T-helper 17 cell (primary cell): Measurements from ENCODE around the gene TPM2. TPM values are rescaled to one million over a fixed set of nuclear protein-coding genes. Genes with fewer than 3 reads are reported as not detected.

Source experiments
- total RNA-seq, 4 donors: library from RNA in 2 of 4; stranded (reverse) in 2 of 4; gene quantifications; one replicate each; pipeline ENCODE4 v1.2.3 and lab custom pipeline; 2022 to 2026

Gene TPM2
- total RNA-seq, 2 donors from 2014 or later, result 29.2 to 33.9 TPM

Other genes with a start within 250 kb of the TPM2 start
- gene RUSC2, start 199.8 kb downstream of the TPM2 start, total RNA-seq, result under 1 TPM; 0.18 to 0.75 TPM
- 10 to 100 TPM; 31.7 to 31.9 TPM for gene TESK1, start 84.7 kb downstream of the TPM2 start, total RNA-seq
- 1 to 10 TPM; 3.5 to 8.1 TPM for gene CD72, start 71.5 kb downstream of the TPM2 start, total RNA-seq
- 10 to 100 TPM; 33.9 to 48.9 TPM for gene SIT1, start 39.0 kb downstream of the TPM2 start, total RNA-seq
- over 10,000 TPM in 1 of 2 donors, 1,000 to 10,000 TPM in 1; 7,466 to 10,512 TPM for gene RMRP, start 31.9 kb downstream of the TPM2 start, total RNA-seq
- gene CCDC107, start 31.6 kb downstream of the TPM2 start, total RNA-seq, result 10 to 100 TPM; 27.7 to 35.2 TPM
- gene ARHGEF39, start 24.7 kb downstream of the TPM2 start, total RNA-seq, result 1 to 10 TPM; 1.6 to 3.1 TPM
- not detected for gene CA9, start 16.0 kb downstream of the TPM2 start, total RNA-seq
- gene TLN1, start 42.3 kb upstream of the TPM2 start, total RNA-seq, result 100 to 1,000 TPM; 259 to 617 TPM
- gene CREB3, start 42.7 kb upstream of the TPM2 start, total RNA-seq, result 10 to 100 TPM; 16.0 to 16.5 TPM
- 10 to 100 TPM; 28.6 to 28.7 TPM for gene GBA2, start 59.3 kb upstream of the TPM2 start, total RNA-seq
- 10 to 100 TPM; 25.5 to 26.5 TPM for gene RGP1, start 59.4 kb upstream of the TPM2 start, total RNA-seq
- gene MSMP, start 64.4 kb upstream of the TPM2 start, total RNA-seq, result not detected
- gene NPR2, start 101.7 kb upstream of the TPM2 start, total RNA-seq, result 1 to 10 TPM; 3.8 to 4.0 TPM
- under 1 TPM; 0.81 to 0.97 TPM for gene SPAG8, start 122.3 kb upstream of the TPM2 start, total RNA-seq
- gene HINT2, start 125.1 kb upstream of the TPM2 start, total RNA-seq, result 10 to 100 TPM; 15.0 to 20.5 TPM
- not detected for gene FAM221B, start 138.8 kb upstream of the TPM2 start, total RNA-seq
- gene TMEM8B, start 139.3 kb upstream of the TPM2 start, total RNA-seq, result 1 to 10 TPM; 4.5 to 7.1 TPM
- not detected for gene OR13J1, start 180.5 kb upstream of the TPM2 start, total RNA-seq
- gene HRCT1, start 216.3 kb upstream of the TPM2 start, total RNA-seq, result not detected
- gene SPAAR, start 219.6 kb upstream of the TPM2 start, total RNA-seq, result not detected